ENCODE measurements around the gene OR4S2. TPM values are rescaled to one million over a fixed set of nuclear protein-coding genes. Genes with fewer than 3 reads are reported as not detected.

Gene OR4S2
- total RNA-seq (2014; rRNA removed; shearing (Covaris generic)), result not detected in 2 replicates
- not detected in 2 replicates for polyA plus RNA-seq (2015; cell fraction: cytosol; rRNA removed)
- polyA plus RNA-seq (2015; cell fraction: nucleus; rRNA removed), result not detected in 2 replicates

GRCh38 chr11:55648027-55648426 is at the start of gene OR4S2:
TSS of gene OR4S2 (plus strand) at chr11:55648327. CDS start at chr11:55650904, 2,577 bp downstream.
- in situ Hi-C loops (cut with HindIII; ENCODE audit: low pct_unique_long_range_greater_than_20kb, low sequenced_read_pairs), result no loop called here
- no peak for DNase-seq (ENCODE audit: low read depth, low spot score)

- in situ Hi-C loops (cut with HindIII; ENCODE audit: low pct_unique_long_range_greater_than_20kb, low sequenced_read_pairs), result no loop called here
- no peak for DNase-seq (ENCODE audit: low read depth, low spot score)
Observed at GRCh38 chr11:55607545-55607944, 40.6 kb upstream of the OR4S2 start, which contains the start of gene OR4C11. TSS of gene OR4C11 (minus strand) at chr11:55607645. CDS start at chr11:55604373, 3,272 bp downstream.

DNA sequence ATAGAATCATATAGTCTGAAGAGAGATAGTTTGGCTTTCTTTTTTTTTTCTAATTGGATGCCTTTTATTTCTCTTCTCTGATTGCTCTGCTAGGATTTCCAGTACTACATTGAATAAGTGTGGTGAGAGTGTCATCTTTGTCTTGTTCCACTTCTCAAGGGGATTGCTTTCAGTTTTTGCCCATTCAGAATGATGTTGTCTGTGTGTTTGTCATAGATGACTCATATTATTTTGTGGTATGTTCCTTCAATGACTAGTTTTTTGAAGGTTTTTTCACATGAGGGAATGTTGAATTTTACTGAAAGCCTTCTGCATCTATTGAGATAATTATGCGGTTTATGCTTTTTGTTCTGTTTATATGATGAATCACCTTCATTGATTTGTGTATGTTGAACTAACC is 23.6 kb upstream of the OR4S2 start:
- in situ Hi-C loops (cut with HindIII; ENCODE audit: low pct_unique_long_range_greater_than_20kb, low sequenced_read_pairs), result no loop called here
- DNase-seq (ENCODE audit: low read depth, low spot score), result no peak

- DNase-seq (ENCODE audit: low read depth, low spot score), result no peak
- in situ Hi-C loops (cut with HindIII; ENCODE audit: low pct_unique_long_range_greater_than_20kb, low sequenced_read_pairs), result no loop called here
Observed at GRCh38 chr11:55634813-55635212, 13.3 kb upstream of the OR4S2 start, which contains the start of gene OR4P4. TSS of gene OR4P4 (plus strand) at chr11:55635113.

DNA sequence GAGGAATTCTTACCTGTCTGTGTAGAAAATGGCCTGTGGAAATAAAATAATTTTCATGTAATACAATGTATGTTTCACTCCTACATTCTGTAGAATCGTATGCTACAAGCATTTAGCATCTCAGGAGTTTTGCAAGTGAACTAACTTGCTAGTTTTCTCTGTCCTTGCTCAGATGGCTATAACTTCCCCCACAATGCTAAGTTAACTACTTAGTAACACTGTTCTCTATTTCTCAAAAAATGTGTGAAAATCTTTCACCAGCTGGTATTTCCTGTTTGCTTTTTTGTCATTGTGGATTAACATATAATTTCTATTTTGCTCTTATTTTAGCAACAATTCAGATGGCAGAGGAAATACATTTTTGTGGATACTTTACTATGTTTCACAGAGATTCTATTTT is 4.4 kb downstream of the OR4S2 start:
- in situ Hi-C loops (cut with HindIII; ENCODE audit: low pct_unique_long_range_greater_than_20kb, low sequenced_read_pairs), result no loop called here
- no peak for DNase-seq (ENCODE audit: low read depth, low spot score)

DNA sequence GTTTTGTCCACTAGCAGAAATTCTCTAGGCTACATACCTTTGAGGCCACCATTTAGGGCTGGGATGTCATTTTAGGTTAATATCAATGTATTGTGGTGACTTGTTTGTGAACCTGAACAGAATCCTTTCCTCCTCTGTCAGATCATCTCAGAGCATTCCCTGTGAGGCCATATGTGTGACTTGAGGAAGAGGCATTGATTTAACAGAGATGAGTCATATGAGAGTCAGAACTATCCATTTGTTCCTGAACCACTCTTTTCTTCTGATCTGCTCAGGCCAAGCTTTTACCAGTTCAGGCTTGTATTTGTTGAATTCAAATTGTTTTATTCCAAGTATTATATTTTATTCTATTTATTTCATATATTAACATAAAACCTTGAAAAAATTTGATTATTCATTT is 7.0 kb downstream of the OR4S2 start:
- no peak for DNase-seq (ENCODE audit: low read depth, low spot score)
- in situ Hi-C loops (cut with HindIII; ENCODE audit: low pct_unique_long_range_greater_than_20kb, low sequenced_read_pairs), result no loop called here

GRCh38 chr11:55658031-55658573 is 10.0 kb downstream of the OR4S2 start:
- in situ Hi-C loops (cut with HindIII; ENCODE audit: low pct_unique_long_range_greater_than_20kb, low sequenced_read_pairs), result no loop called here
- no peak for DNase-seq (ENCODE audit: low read depth, low spot score)

GRCh38 chr11:55658608-55659007 is 10.5 kb downstream of the OR4S2 start:
- DNase-seq (ENCODE audit: low read depth, low spot score), result no peak
- in situ Hi-C loops (cut with HindIII; ENCODE audit: low pct_unique_long_range_greater_than_20kb, low sequenced_read_pairs), result no loop called here

DNA sequence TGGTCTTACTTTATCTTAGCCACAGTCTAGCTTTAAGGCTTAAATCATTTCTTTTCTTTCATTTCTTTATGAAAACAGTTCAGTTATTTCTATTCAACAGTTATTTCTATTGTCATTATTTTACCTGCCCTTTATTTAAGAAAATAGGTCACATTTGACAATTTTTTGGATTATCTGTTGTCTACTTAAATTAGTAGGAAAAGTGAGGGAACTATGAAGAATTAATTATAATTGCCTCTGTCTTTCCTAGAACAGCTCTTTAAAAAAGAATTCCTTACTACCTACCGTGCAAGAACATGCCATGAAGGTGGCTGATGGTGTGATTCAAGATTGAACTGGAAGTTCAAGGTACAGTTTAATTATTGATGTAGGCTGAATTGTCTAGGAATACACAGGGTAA is 13.8 kb downstream of the OR4S2 start, which contains the start of gene OR4C6:
TSS of gene OR4C6 (plus strand) at position 301 of the 400 bp plus-strand sequence. CDS start 2,966 bp downstream, outside the sequence.
- DNase-seq (ENCODE audit: low read depth, low spot score), result no peak
- in situ Hi-C loops (cut with HindIII; ENCODE audit: low pct_unique_long_range_greater_than_20kb, low sequenced_read_pairs), result no loop called here

DNA sequence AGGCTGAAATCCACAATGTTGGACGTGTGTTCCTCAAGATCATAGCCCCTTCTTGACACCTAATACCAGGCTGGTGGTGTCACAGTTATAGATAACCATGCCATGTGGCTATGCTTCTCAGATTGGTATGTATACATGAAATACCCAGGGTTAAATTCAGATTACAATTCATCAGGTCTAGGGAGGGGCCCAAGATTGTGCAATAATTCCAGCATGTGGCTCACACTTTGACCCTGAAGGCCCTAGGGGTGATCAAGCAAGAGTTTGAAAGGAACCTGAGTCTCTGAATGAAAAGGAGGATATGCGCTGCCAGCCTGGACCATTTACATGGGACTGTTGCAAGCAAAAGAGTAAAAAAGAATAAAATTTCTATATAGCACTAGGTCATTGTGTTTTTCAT is 21.2 kb downstream of the OR4S2 start:
- no peak for DNase-seq (ENCODE audit: low read depth, low spot score)
- in situ Hi-C loops (cut with HindIII; ENCODE audit: low pct_unique_long_range_greater_than_20kb, low sequenced_read_pairs), result no loop called here

DNA sequence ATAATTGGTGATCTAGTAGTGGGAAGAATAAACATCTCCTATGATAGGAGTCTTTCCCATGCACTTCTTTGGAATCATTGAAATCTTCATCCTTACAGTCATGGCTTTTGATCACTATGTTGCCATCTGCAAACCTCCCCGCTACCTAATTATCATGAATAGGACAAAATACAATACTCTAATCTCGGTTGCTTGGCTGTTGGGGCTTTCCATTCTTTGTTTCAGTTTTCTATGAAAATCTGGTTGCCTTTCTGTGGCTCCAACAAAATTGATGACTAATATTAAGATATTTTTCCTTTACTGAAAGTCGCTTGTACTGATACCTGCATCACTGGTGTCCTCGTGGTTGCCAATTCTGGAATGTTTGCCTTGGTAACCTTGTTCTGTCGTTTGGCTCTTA is 25.7 kb downstream of the OR4S2 start:
- in situ Hi-C loops (cut with HindIII; ENCODE audit: low pct_unique_long_range_greater_than_20kb, low sequenced_read_pairs), result no loop called here
- DNase-seq (ENCODE audit: low read depth, low spot score), result no peak

DNA sequence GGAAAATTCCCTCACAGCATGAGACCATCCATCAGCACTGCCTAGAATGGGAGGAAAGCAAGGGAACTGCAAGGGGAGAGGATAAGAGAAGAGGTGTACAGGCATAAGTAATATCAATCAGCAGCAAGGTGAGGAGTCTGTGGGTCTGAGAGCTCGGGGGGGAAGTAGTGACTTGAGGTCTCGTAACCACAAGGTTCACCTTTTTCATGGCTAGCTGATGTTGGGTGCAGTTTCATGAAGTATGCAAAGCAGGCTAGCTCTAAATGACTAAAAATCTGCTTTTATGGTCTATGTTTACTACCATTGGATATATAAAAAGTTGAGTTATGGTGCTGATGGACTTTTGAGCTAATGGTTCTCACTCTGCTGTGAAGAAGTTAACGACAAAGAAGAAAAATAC is 49.7 kb downstream of the OR4S2 start:
- DNase-seq (ENCODE audit: low read depth, low spot score), result no peak
- in situ Hi-C loops (cut with HindIII; ENCODE audit: low pct_unique_long_range_greater_than_20kb, low sequenced_read_pairs), result no loop called here

- in situ Hi-C loops (cut with HindIII; ENCODE audit: low pct_unique_long_range_greater_than_20kb, low sequenced_read_pairs), result no loop called here
- DNase-seq (ENCODE audit: low read depth, low spot score), result no peak
Observed at GRCh38 chr11:55701429-55701828, 53.3 kb downstream of the OR4S2 start.

Other genes starting within 250 kb of the OR4S2 start
- gene OR4C15, start 93.9 kb upstream of the OR4S2 start, total RNA-seq (2014; rRNA removed; shearing (Covaris generic)), result not detected in 2 replicates
- not detected in 2 replicates for gene OR4C16, start 76.2 kb upstream of the OR4S2 start, total RNA-seq (2014; rRNA removed; shearing (Covaris generic))
- gene OR4C11, start 40.7 kb upstream of the OR4S2 start, total RNA-seq (2014; rRNA removed; shearing (Covaris generic)), result not detected in 2 replicates
- not detected in 2 replicates for gene OR4P4, start 13.2 kb upstream of the OR4S2 start, total RNA-seq (2014; rRNA removed; shearing (Covaris generic))
- not detected in 2 replicates for gene OR4C6, start 13.9 kb downstream of the OR4S2 start, total RNA-seq (2014; rRNA removed; shearing (Covaris generic))
- not detected in 2 replicates for gene OR5D13, start 125.1 kb downstream of the OR4S2 start, total RNA-seq (2014; rRNA removed; shearing (Covaris generic))
- gene OR5D14, start 147.2 kb downstream of the OR4S2 start, total RNA-seq (2014; rRNA removed; shearing (Covaris generic)), result 0.37 TPM in 1 of 2 replicates, not detected in the other
- not detected in 2 replicates for gene OR5L1, start 163.0 kb downstream of the OR4S2 start, total RNA-seq (2014; rRNA removed; shearing (Covaris generic))
- not detected in 2 replicates for gene OR5D18, start 171.3 kb downstream of the OR4S2 start, total RNA-seq (2014; rRNA removed; shearing (Covaris generic))
- gene OR5L2, start 178.9 kb downstream of the OR4S2 start, total RNA-seq (2014; rRNA removed; shearing (Covaris generic)), result not detected in 2 replicates
- gene OR5D16, start 190.4 kb downstream of the OR4S2 start, total RNA-seq (2014; rRNA removed; shearing (Covaris generic)), result not detected in 2 replicates
- gene TRIM51, start 235.0 kb downstream of the OR4S2 start, total RNA-seq (2014; rRNA removed; shearing (Covaris generic)), result 23.7 and 23.9 TPM in 2 replicates

Measured in SK-MEL-5 (cell line).